GM12878 (cell line): ENCODE results near the gene CAND1. TPM values are rescaled to one million over a fixed set of nuclear protein-coding genes. Genes with fewer than 3 reads are reported as not detected.

Experiments used
- ATAC-seq: fragments of 200-7000 bp; cut with Tn5 transposase; 3 replicates; pipeline ENCODE4 v1.9.1; 2020; ENCODE audit warnings: mild to moderate bottlenecking, moderate library complexity
- BruUV-seq: library from RNA; stranded (reverse); fragments of 400-500 nt; replicated peaks from 2 replicates; lab custom pipeline; 2021; lab: Mats Ljungman, UMichigan
- CTCF ChIA-PET: fragments of 300-600 bp; sonication (Branson Sonifier 250); formaldehyde crosslinking; extraction: SDS; loops from one replicate; lab custom pipeline; 2021; ENCODE audit warnings: inconsistent platforms; lab: Yijun Ruan, JAX
- POLR2A ChIA-PET: fragments of 350-600 bp; formaldehyde crosslinking; extraction: SDS; loops from one replicate; lab custom pipeline; 2021; ENCODE audit warnings: inconsistent platforms; lab: Charles Lee
- RAD21 ChIA-PET: fragments of 300-600 bp; sonication (Branson Sonifier 250); formaldehyde crosslinking; loops from one replicate; lab custom pipeline; 2023; ENCODE audit warnings: antibody characterized with exemption; ENCODE audit not compliant: unreplicated experiment; lab: Charles Lee
- SMC1A ChIA-PET: fragments of 300-600 bp; sonication (Branson Sonifier 250); formaldehyde crosslinking; loops from one replicate; lab custom pipeline; 2023; ENCODE audit not compliant: unreplicated experiment, uncharacterized antibody; lab: Charles Lee
- DNase-seq: peaks from one replicate; pipeline ENCODE4 v3.0.0-alpha.2; 2011; ENCODE audit warnings: low read depth, low spot score
- FAIRE-seq: peaks from 3 replicates; lab custom pipeline; 2011; peaks lifted over from hg19 to GRCh38; lab: Jason Lieb, UNC
- H2AFZ ChIP-seq: 2 replicates; pipeline ENCODE4 v1.6.0; 2011; ENCODE audit warnings: low read depth, low read length, control low read depth; ENCODE audit not compliant: control insufficient read depth
- H3K27ac ChIP-seq: 2 replicates; pipeline ENCODE4 v1.5.1; 2011; ENCODE audit warnings: control low read depth; ENCODE audit not compliant: control insufficient read depth, insufficient read depth
- H3K27me3 ChIP-seq, 2 experiments: replicated peaks in 1 of 2; 2 replicates each; pipeline versions ENCODE4 v1.6.0 to v1.6.1; 2011; ENCODE audit warnings: low read length in 1 of 2; ENCODE audit not compliant: control insufficient read depth in 2 of 2, insufficient read depth in 2 of 2
- H3K36me3 ChIP-seq, 2 experiments: 2 replicates each; pipeline ENCODE4 v1.5.1; 2011; ENCODE audit warnings: low read length in 1 of 2; ENCODE audit not compliant: control insufficient read depth in 2 of 2, insufficient read depth in 2 of 2
- H3K4me1 ChIP-seq: 2 replicates; pipeline ENCODE4 v1.6.1; 2011; ENCODE audit warnings: mild to moderate bottlenecking, low read length, moderate library complexity, mixed read lengths; ENCODE audit not compliant: control insufficient read depth, insufficient read depth
- H3K4me2 ChIP-seq: 2 replicates; pipeline ENCODE4 v1.6.0; 2011; ENCODE audit warnings: control low read depth; ENCODE audit not compliant: control insufficient read depth, insufficient read depth
- H3K4me3 ChIP-seq: fragments of 200-600 bp; sonication (generic); 2 replicates; pipeline ENCODE4 v1.5.1; 2016
- H3K79me2 ChIP-seq: 2 replicates; pipeline ENCODE4 v1.6.0; 2011; ENCODE audit warnings: low read length; ENCODE audit not compliant: control insufficient read depth, insufficient read depth
- H3K9ac ChIP-seq: 2 replicates; pipeline ENCODE4 v1.8.0; 2011; ENCODE audit warnings: low read length, control low read depth, mixed read lengths; ENCODE audit not compliant: control insufficient read depth, insufficient read depth
- H3K9me3 ChIP-seq: replicated peaks from 3 replicates; pipeline ENCODE4 v1.5.1; 2011; ENCODE audit warnings: mild to moderate bottlenecking, low read length; ENCODE audit not compliant: control insufficient read depth, insufficient read depth
- H4K20me1 ChIP-seq: 2 replicates; pipeline ENCODE4 v1.6.0; 2011; ENCODE audit not compliant: control insufficient read depth, insufficient read depth
- CHD2 ChIP-seq: IDR thresholded peaks from 2 replicates; pipeline ENCODE4 v1.6.1; 2011; ENCODE audit warnings: low read depth, low read length, improper control_type of control experiment, borderline replicate concordance
- DPF2 ChIP-seq: fragments of 450-650 bp; IDR thresholded peaks from 2 replicates; pipeline ENCODE4 v1.6.1; 2017; ENCODE audit warnings: mild to moderate bottlenecking
- EED ChIP-seq: sonication (generic); IDR thresholded peaks from 2 replicates; pipeline ENCODE4 v1.6.1; 2016; ENCODE audit warnings: antibody characterized with exemption, low read depth
- FOS ChIP-seq: IDR thresholded peaks from 3 replicates; pipeline ENCODE4 v1.6.1; 2011; ENCODE audit warnings: borderline replicate concordance; ENCODE audit not compliant: insufficient read length; ENCODE audit errors: extremely low read depth
- HCFC1 ChIP-seq: fragments of 150-350 bp; IDR thresholded peaks from 2 replicates; pipeline ENCODE4 v1.6.1; 2014; ENCODE audit warnings: low read length
- HDAC2 ChIP-seq: fragments of 200-600 bp; sonication (generic); IDR thresholded peaks from 2 replicates; pipeline ENCODE4 v1.6.1; 2017
- NBN ChIP-seq: fragments of 450-650 bp; IDR thresholded peaks from 2 replicates; pipeline ENCODE4 v1.6.1; 2016
- RCOR1 ChIP-seq: conservative IDR thresholded peaks from 2 replicates; pipeline ENCODE4 v1.6.1; 2012; ENCODE audit warnings: low read depth, low read length, improper control_type of control experiment
- RUNX3 ChIP-seq: IDR thresholded peaks from 2 replicates; pipeline ENCODE4 v1.6.1; 2012; ENCODE audit warnings: low read length, inconsistent platforms
- SMARCA5 ChIP-seq: fragments of 450-650 bp; IDR thresholded peaks from 2 replicates; pipeline ENCODE4 v1.6.1; 2017; ENCODE audit warnings: mild to moderate bottlenecking
- TAF1 ChIP-seq: IDR thresholded peaks from 2 replicates; pipeline ENCODE4 v1.6.1; 2011; ENCODE audit warnings: mild to moderate bottlenecking, low read depth, low read length, borderline replicate concordance
- WGBS: methylation state at CpG from one replicate; pipeline ENCODE4 v1.1.6; 2016; ENCODE audit warnings: low lambda C conversion rate; ENCODE audit not compliant: insufficient replicate concordance, insufficient coverage; ENCODE audit errors: missing lambda C conversion rate; 5-methylcytosine and 5-hydroxymethylcytosine counted together
- in situ Hi-C: fragments of 300-500 bp; cut with MboI; formaldehyde crosslinking; loops from 9 replicates; pipeline ENCODE4 v1.14.3; 2018; ENCODE audit warnings: mixed read lengths
- intact Hi-C: fragments of 100-400 bp; cut with micrococcal nuclease; formaldehyde crosslinking; loops from one replicate; pipeline ENCODE4 v1.14.2; 2022; ENCODE audit not compliant: unreplicated experiment
- polyA plus RNA-seq, 11 experiments: library from polyadenylated mRNA; depleted of rRNA in 4 of 11; unstranded in 6 of 11; stranded (reverse) in 5 of 11; fragments of >200 nt; fragmentation: Nextera tagmentation in 4 of 11; fragmentation: Illumina TruSeq in 1 of 11; extraction: Ambion mirVana in 4 of 11; extraction: Trizol in 1 of 11; gene quantifications; 1 replicate in 1 of 11; 2 replicates in 10 of 11; pipeline versions ENCODE4 v1.2.1 to v1.2.3, GENCODE V29; 2011 to 2016; ENCODE audit warnings: inconsistent platforms in 2 of 11, missing spikeins in 2 of 11, low read depth in 1 of 11
- total RNA-seq, 4 experiments: library from RNA; depleted of rRNA in 3 of 4; stranded (reverse); fragments of >200 nt in 3 of 4; fragmentation: Illumina TruSeq in 1 of 4; extraction: Trizol in 1 of 4; gene quantifications; 2 replicates each; pipeline versions ENCODE4 v1.2.1 to v1.2.3, GENCODE V29; 2013 to 2021
- TF ChIP-seq, protein P1 (sequence below): IDR thresholded peaks from 2 replicates; pipeline ENCODE4 v1.6.1; 2012; ENCODE audit warnings: low read depth, low read length, improper control_type of control experiment
- TF ChIP-seq, protein P2 (sequence below): fragments of 450-650 bp; formaldehyde crosslinking; IDR thresholded peaks from 2 replicates; pipeline ENCODE4 v1.4.0; 2020; ENCODE audit warnings: mild to moderate bottlenecking, moderate library complexity

The CAND1 gene
- total and polyA plus RNA-seq, 10 of the 15 experiments (the other 5 are each of a cell fraction or from before 2014, with no cell fraction given): 34.5 to 213 (median 96.0) TPM

DNA sequence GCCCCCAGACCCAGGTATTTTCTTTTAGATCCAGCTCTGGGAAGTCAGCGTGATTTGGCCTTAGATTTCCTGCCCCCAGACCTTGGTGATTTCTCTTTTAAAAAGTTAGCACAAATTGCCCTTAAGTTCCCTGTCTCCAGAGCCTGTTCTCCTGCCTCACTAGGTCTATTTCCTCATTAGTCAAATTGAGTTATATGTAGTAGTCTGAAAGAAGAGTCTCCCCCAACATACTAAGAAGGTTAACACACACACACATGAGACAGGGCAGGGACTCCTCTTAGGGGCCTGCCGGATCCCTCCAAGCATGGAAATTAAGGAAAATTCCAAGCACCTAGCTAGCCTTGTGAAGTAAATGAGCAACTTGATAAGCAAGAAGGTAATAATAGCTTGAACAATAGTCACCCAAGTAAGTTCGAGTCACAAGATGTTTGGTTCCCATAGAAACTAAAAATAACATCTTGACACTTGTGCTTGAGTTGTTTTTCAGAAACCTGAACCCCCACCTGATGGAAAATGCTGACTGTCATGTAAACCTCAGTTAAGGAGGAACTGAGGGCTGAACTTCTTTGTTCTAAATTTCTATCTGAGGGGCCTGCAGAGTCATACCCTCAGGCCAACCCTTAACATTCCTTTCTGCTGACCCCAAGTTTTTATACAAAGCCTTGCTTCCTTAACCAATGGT, 51.6 kb downstream of the CAND1 start:
- in situ Hi-C loops: no loop called here
- DNase-seq (no peak), ATAC-seq (no peak; the same call in 2 of the 3 replicates)
- H3K36me3 ChIP-seq: peaks cover 0 to 8% of the 10 kb centered on the region in 2 experiments; a peak in 2 of 4 replicates
- H3K4me3 ChIP-seq: no peak overlapping the region
- no peaks in the 10 kb centered on the region for H3K9me3 ChIP-seq
- H3K9ac ChIP-seq: no peak overlapping the region
- no peak overlapping the region for H2AFZ ChIP-seq
- no peaks in the 10 kb centered on the region for H3K4me1 ChIP-seq
- 98% methylated on average over 3 of the region's 3 CpGs for WGBS
- ChIA-PET SMC1A (no interaction called here), POLR2A (no interaction called here)
- TSS peak; percentile 14 for BruUV-seq
- no peak for TF ChIP-seq EED
- TF ChIP-seq, all 136 proteins: peak for 0
- Histone ChIP-seq H3K79me2 (no peaks in the 10 kb centered on the region), H3K27ac (no peak overlapping the region), H3K27me3 (no peaks in the 10 kb centered on the region), H4K20me1 (no peaks in the 10 kb centered on the region), H3K4me2 (no peak overlapping the region)
- ChIA-PET RAD21 (no interaction called here), CTCF (no interaction called here)
- no peak for FAIRE-seq
- intact Hi-C loops: no loop called here

DNA sequence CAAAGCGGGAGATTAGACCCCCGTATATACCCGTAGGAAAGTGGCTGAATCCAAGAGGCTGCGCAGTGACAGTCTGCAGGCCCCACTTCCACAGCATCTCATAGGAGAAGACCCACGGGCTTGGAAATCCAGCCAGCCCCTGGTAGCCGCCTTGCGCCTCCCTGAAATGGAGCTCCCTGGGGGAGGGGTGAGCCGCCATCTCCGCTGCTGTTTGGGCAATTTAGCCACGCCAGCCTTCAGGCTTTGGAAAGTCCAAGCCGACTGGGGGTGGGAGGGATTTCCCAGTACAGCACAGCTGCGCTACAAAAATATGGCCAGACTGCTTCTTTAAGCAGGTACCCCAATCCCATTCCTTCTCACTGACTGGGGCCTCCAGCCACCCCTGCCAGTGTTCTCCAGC, 53.4 kb downstream of the CAND1 start:
- ATAC-seq (no peak; the same call in 2 of the 3 replicates), FAIRE-seq (no peak), DNase-seq (no peak)
- Histone ChIP-seq H3K79me2 (no peaks in the 10 kb centered on the region), H3K4me2 (no peak overlapping the region), H3K36me3 (peaks cover 0 to 5% of the 10 kb centered on the region in 2 experiments; a peak in 2 of 4 replicates), H3K27ac (no peak overlapping the region), H3K9ac (no peak overlapping the region), H2AFZ (no peak overlapping the region), H3K4me3 (no peak overlapping the region), H3K27me3 (no peaks in the 10 kb centered on the region), H4K20me1 (no peaks in the 10 kb centered on the region), H3K4me1 (no peaks in the 10 kb centered on the region), H3K9me3 (no peaks in the 10 kb centered on the region)
- ChIA-PET SMC1A (interaction anchor here (1.2 kb wide), 1 partner anchor 599 kb away, joined by 3 read pairs; no protein-coding TSS in a partner anchor), CTCF (no interaction called here), RAD21 (no interaction called here), POLR2A (no interaction called here)
- intact Hi-C loops (no loop called here), in situ Hi-C loops (no loop called here)
- BruUV-seq: no TSS peak
- 90% methylated on average over 10 of the region's 12 CpGs for WGBS
- no peak for TF ChIP-seq HCFC1
- TF ChIP-seq CHD2: no peak
- no peak for TF ChIP-seq DPF2
- TF ChIP-seq SMARCA5: no peak
- no peak for TF ChIP-seq NBN
- no peak for TF ChIP-seq FOS
- TF ChIP-seq, protein P1, sequence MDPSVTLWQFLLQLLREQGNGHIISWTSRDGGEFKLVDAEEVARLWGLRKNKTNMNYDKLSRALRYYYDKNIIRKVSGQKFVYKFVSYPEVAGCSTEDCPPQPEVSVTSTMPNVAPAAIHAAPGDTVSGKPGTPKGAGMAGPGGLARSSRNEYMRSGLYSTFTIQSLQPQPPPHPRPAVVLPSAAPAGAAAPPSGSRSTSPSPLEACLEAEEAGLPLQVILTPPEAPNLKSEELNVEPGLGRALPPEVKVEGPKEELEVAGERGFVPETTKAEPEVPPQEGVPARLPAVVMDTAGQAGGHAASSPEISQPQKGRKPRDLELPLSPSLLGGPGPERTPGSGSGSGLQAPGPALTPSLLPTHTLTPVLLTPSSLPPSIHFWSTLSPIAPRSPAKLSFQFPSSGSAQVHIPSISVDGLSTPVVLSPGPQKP: no peak
- TF ChIP-seq RUNX3: no peak
- TF ChIP-seq, protein P2, sequence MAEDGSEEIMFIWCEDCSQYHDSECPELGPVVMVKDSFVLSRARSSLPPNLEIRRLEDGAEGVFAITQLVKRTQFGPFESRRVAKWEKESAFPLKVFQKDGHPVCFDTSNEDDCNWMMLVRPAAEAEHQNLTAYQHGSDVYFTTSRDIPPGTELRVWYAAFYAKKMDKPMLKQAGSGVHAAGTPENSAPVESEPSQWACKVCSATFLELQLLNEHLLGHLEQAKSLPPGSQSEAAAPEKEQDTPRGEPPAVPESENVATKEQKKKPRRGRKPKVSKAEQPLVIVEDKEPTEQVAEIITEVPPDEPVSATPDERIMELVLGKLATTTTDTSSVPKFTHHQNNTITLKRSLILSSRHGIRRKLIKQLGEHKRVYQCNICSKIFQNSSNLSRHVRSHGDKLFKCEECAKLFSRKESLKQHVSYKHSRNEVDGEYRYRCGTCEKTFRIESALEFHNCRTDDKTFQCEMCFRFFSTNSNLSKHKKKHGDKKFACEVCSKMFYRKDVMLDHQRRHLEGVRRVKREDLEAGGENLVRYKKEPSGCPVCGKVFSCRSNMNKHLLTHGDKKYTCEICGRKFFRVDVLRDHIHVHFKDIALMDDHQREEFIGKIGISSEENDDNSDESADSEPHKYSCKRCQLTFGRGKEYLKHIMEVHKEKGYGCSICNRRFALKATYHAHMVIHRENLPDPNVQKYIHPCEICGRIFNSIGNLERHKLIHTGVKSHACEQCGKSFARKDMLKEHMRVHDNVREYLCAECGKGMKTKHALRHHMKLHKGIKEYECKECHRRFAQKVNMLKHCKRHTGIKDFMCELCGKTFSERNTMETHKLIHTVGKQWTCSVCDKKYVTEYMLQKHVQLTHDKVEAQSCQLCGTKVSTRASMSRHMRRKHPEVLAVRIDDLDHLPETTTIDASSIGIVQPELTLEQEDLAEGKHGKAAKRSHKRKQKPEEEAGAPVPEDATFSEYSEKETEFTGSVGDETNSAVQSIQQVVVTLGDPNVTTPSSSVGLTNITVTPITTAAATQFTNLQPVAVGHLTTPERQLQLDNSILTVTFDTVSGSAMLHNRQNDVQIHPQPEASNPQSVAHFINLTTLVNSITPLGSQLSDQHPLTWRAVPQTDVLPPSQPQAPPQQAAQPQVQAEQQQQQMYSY (CRISPR knock-in tag): no peak
- TF ChIP-seq TAF1: no peak
- no peak for TF ChIP-seq RCOR1
- no peak for TF ChIP-seq HDAC2
